Adrenal gland (tissue), 12 donors: ENCODE data around the gene ARHGAP31. TPM values are rescaled to one million over a fixed set of nuclear protein-coding genes. Genes with fewer than 3 reads are reported as not detected.
"Not testable (repeated sequence)": the region's sequence is repeated elsewhere in the genome, so short reads cannot be mapped to it uniquely, and the experiment has no call there.

Source experiments
- DNase-seq, 7 donors: peaks; one replicate each; pipeline ENCODE4 v3.0.0-alpha.2; 2019 to 2020
- H3K27ac ChIP-seq, 5 donors: fragments of 200-600 bp; sonication (generic) in 4 of 5; 1 replicate in 3 of 5; 2 replicates in 2 of 5; pipeline versions ENCODE4 v1.5.1 to v1.8.0; 2016 to 2020; ENCODE audit warnings: mild to moderate bottlenecking in 1 of 5
- H3K27me3 ChIP-seq: fragments of 200-600 bp; 2 replicates; pipeline ENCODE4 v1.8.0; 2021
- H3K36me3 ChIP-seq, 2 donors: fragments of 200-600 bp; replicated peaks in 1 of 2; 1 replicate in 1 of 2; 2 replicates in 1 of 2; pipeline versions ENCODE4 v1.5.1 to v1.8.0; 2018 to 2022
- H3K4me1 ChIP-seq, 2 donors: fragments of 200-600 bp; replicated peaks in 1 of 2; 1 replicate in 1 of 2; 2 replicates in 1 of 2; pipeline versions ENCODE4 v1.5.1 to v1.8.0; 2018 to 2021
- H3K4me3 ChIP-seq, 4 donors: fragments of 200-600 bp; sonication (generic) in 3 of 4; one replicate each; pipeline ENCODE4 v1.5.1; 2016 to 2018
- H3K9me3 ChIP-seq, 3 donors: fragments of 200-600 bp; sonication (generic) in 1 of 3; replicated peaks in 1 of 3; 1 replicate in 2 of 3; 2 replicates in 1 of 3; pipeline versions ENCODE4 v1.5.1 to v1.8.0; 2016 to 2021
- POLR2A ChIP-seq, 2 donors: fragments of 450-650 bp; IDR thresholded peaks; one replicate each; pipeline ENCODE4 v1.6.1; 2017; ENCODE audit warnings: antibody characterized with exemption in 2 of 2, mild to moderate bottlenecking in 2 of 2, moderate library complexity in 1 of 2
- WGBS, 4 donors: extraction: QIAGEN DNeasy Blood & Tissue Kit in 2 of 4; methylation state at CpG; one replicate each; pipeline versions ENCODE4 v1.1.5 to v1.1.7; 2013 to 2017; 5-methylcytosine and 5-hydroxymethylcytosine counted together
- intact Hi-C, 2 donors: fragments of 100-400 bp; cut with DNase I; formaldehyde crosslinking; loops; one replicate each; pipeline versions ENCODE4 v1.14.1 to v1.15.0; 2022 to 2023
- polyA plus RNA-seq, 3 donors: library from polyadenylated mRNA; stranded (reverse); fragments of 200-250 nt in 2 of 3; fragments of 350-450 nt in 1 of 3; fragmentation: Illumina TruSeq in 1 of 3; extraction: RNeasy Lipid Tissue Mini Kit (QIAGEN cat#74804) in 1 of 3; gene quantifications; one replicate each; pipeline ENCODE4 v1.2.3, GENCODE V29; 2013 to 2014
- total RNA-seq, 9 donors: library from RNA; depleted of rRNA in 4 of 9; stranded (reverse); fragments of >200 nt in 4 of 9; fragments of 120-200 nt in 1 of 9; fragmentation: NEBNext Ultra II Directional in 1 of 9; extraction: Animal tissue kit (Norgen Biotek cat#: 25700) in 1 of 9; gene quantifications; one replicate each; pipeline versions ENCODE4 v1.1.0 to v1.2.4, GENCODE V29; 2013 to 2023
- TF ChIP-seq, protein P1 (sequence below), 6 experiments: fragments of 450-650 bp in 4 of 6; fragments of 200-600 bp in 2 of 6; sonication (generic) in 1 of 6; IDR thresholded peaks; 1 replicate in 5 of 6; 2 replicates in 1 of 6; pipeline versions ENCODE4 v1.5.1 to v1.8.0; 2016 to 2021; ENCODE audit warnings: antibody characterized with exemption in 6 of 6, mild to moderate bottlenecking in 2 of 6, moderate library complexity in 1 of 6
- donor health status: healthy with polysubstance abuse.
- donor health status: Bipolar disorder and iron deficiency.
- donor health status: DM: yes; HTN: yes; CAD: no.
- donor health status: DM: no; HTN: no; CAD: no.
- donor health status: DM: no; HTN: no; CAD: no.
- donor health status: DM: yes; HTN: yes; CAD: no.

ARHGAP31 gene
- total and polyA plus RNA-seq, 12 donors, result 2.9 to 21.8 (median 9.4) TPM

GRCh38 chr3:119351581-119351980, 57.4 kb downstream of the ARHGAP31 start:
- Histone ChIP-seq H3K9me3 (no peaks in the 10 kb centered on the region), H3K4me3 (no peak overlapping the region), H3K36me3 (no peaks in the 10 kb centered on the region), H3K4me1 (peaks cover 0 to 30% of the 10 kb centered on the region in 2 donors), H3K27me3 (no peaks in the 10 kb centered on the region), H3K27ac (no peak overlapping the region)
- TF ChIP-seq, protein P1, sequence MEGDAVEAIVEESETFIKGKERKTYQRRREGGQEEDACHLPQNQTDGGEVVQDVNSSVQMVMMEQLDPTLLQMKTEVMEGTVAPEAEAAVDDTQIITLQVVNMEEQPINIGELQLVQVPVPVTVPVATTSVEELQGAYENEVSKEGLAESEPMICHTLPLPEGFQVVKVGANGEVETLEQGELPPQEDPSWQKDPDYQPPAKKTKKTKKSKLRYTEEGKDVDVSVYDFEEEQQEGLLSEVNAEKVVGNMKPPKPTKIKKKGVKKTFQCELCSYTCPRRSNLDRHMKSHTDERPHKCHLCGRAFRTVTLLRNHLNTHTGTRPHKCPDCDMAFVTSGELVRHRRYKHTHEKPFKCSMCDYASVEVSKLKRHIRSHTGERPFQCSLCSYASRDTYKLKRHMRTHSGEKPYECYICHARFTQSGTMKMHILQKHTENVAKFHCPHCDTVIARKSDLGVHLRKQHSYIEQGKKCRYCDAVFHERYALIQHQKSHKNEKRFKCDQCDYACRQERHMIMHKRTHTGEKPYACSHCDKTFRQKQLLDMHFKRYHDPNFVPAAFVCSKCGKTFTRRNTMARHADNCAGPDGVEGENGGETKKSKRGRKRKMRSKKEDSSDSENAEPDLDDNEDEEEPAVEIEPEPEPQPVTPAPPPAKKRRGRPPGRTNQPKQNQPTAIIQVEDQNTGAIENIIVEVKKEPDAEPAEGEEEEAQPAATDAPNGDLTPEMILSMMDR (IDR thresholded peaks at IDR 0.05), result no peak
- no peak for TF ChIP-seq POLR2A (IDR thresholded peaks at IDR 0.05)
- WGBS, 4 donors, result 70 to 78% (median 76%) methylated on average over 3 of the region's 3 CpGs
- DNase-seq, result no peak
- intact Hi-C loops, result no loop called here

- no peak overlapping the region for H3K27ac ChIP-seq
- H3K4me3 ChIP-seq, result no peak overlapping the region
- no peaks in the 10 kb centered on the region for H3K27me3 ChIP-seq
- H3K36me3 ChIP-seq, result no peaks in the 10 kb centered on the region
- TF ChIP-seq, protein P1 (IDR thresholded peaks at IDR 0.05), result no peak
- TF ChIP-seq POLR2A (IDR thresholded peaks at IDR 0.05), result no peak
- H3K4me1 ChIP-seq, result peaks cover 0 to 30% of the 10 kb centered on the region in 2 donors
- 66 to 82% (median 78%) methylated on average over 4 of the region's 4 CpGs for WGBS, 4 donors
- intact Hi-C loops, result no loop called here
- DNase-seq, result no peak
- H3K9me3 ChIP-seq, result no peaks in the 10 kb centered on the region
Observed at GRCh38 chr3:119352034-119352609, 57.9 kb downstream of the ARHGAP31 start.

GRCh38 chr3:119352863-119353527, 58.8 kb downstream of the ARHGAP31 start:
- Histone ChIP-seq H3K9me3 (no peaks in the 10 kb centered on the region), H3K27ac (peak overlapping the region in 1 of 5 donors; percentile 61), H3K36me3 (no peaks in the 10 kb centered on the region), H3K27me3 (no peaks in the 10 kb centered on the region), H3K4me3 (no peak overlapping the region), H3K4me1 (peaks cover 0 to 30% of the 10 kb centered on the region in 2 donors)
- TF ChIP-seq POLR2A (IDR thresholded peaks at IDR 0.05), result no peak
- TF ChIP-seq, protein P1 (IDR thresholded peaks at IDR 0.05), result peak in 5 of 6 experiments; percentile 19 to 44 (median 40)
- DNase-seq, result no peak
- intact Hi-C loops, result no loop called here
- 57 to 67% (median 65%) methylated on average over 6 of the region's 6 CpGs for WGBS, 4 donors

GRCh38 chr3:119355608-119356007, 61.4 kb downstream of the ARHGAP31 start:
- H3K4me3 ChIP-seq, H3K9me3 ChIP-seq, H3K27ac ChIP-seq, intact Hi-C loops, H3K27me3 ChIP-seq, DNase-seq, H3K36me3 ChIP-seq: not testable (repeated sequence)
- peaks cover 0 to 12% of the 10 kb centered on the region in 2 donors for H3K4me1 ChIP-seq
- 80 to 85% (median 82%) methylated on average over 5 of the region's 5 CpGs for WGBS, 4 donors

DNA sequence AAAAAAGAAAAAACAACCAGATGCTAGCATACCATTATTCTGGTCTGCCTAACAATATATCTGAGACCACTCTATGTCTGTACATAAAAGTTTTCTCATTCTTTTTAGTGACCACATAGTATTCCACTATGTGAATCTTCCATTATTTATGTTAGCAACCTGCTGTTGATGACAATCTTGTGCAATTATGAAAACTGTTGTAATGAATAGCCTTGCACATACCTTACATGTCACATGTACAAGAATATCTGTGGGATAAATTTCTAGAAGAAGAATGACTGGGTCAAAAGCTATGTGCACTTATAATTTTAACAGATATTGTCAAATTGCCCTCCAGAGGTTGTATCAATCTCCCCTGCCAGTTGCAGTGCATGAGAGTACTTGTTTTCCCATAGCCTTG, 62.5 kb downstream of the ARHGAP31 start:
- intact Hi-C loops, result no loop called here
- Histone ChIP-seq H3K4me1 (peaks cover 0 to 9% of the 10 kb centered on the region in 2 donors), H3K36me3 (no peaks in the 10 kb centered on the region), H3K9me3 (no peaks in the 10 kb centered on the region), H3K27me3 (no peaks in the 10 kb centered on the region), H3K27ac (no peak overlapping the region), H3K4me3 (no peak overlapping the region)
- no peak for DNase-seq
- no peak for TF ChIP-seq POLR2A (IDR thresholded peaks at IDR 0.05)
- TF ChIP-seq, protein P1 (IDR thresholded peaks at IDR 0.05), result no peak
